HepG2 (cell line): Measurements from ENCODE around the gene MXRA7. TPM values are rescaled to one million over a fixed set of nuclear protein-coding genes. Genes with fewer than 3 reads are reported as not detected.

Source experiments
- ATAC-seq: fragments of 200-7000 bp; cut with Tn5 transposase; 3 replicates; pipeline ENCODE4 v1.9.1; 2020; ENCODE audit warnings: mild to moderate bottlenecking, moderate library complexity
- BruUV-seq: library from RNA; stranded (reverse); fragments of 400-500 nt; replicated peaks from 2 replicates; lab custom pipeline; 2021; lab: Mats Ljungman, UMichigan
- CTCF ChIA-PET: fragments of 300-600 bp; formaldehyde crosslinking; extraction: SDS; loops from one replicate; lab custom pipeline; 2021; ENCODE audit warnings: low total read pairs, inconsistent platforms, low intra/inter-chr PET ratio; lab: Yijun Ruan, JAX
- POLR2A ChIA-PET: fragments of 350-600 bp; sonication (Branson Sonifier 250); formaldehyde crosslinking; loops from one replicate; lab custom pipeline; 2020; ENCODE audit warnings: antibody characterized with exemption, inconsistent platforms; lab: Yijun Ruan, JAX
- DNase-seq: peaks from one replicate; pipeline ENCODE4 v3.0.0-alpha.2; 2015; ENCODE audit warnings: low spot score
- FAIRE-seq: peaks from 3 replicates; lab custom pipeline; 2011; peaks lifted over from hg19 to GRCh38; lab: Jason Lieb, UNC
- H2AFZ ChIP-seq: one replicate; pipeline ENCODE4 v1.6.1; 2011; ENCODE audit warnings: low read length, inconsistent platforms
- H3K27ac ChIP-seq: fragments of 300-600 bp; 3 replicates; pipeline ENCODE4 v1.8.0; 2011; ENCODE audit warnings: mixed run types, mild to moderate bottlenecking, mixed read lengths, low read length, inconsistent platforms; ENCODE audit not compliant: insufficient read depth; ENCODE audit errors: extremely low read length
- H3K27me3 ChIP-seq, 2 experiments: fragments of 200-600 bp in 1 of 2; 2 replicates in 1 of 2; 3 replicates in 1 of 2; pipeline versions ENCODE4 v1.6.0 to v1.8.0; 2011; ENCODE audit warnings: low read length in 2 of 2, mild to moderate bottlenecking in 2 of 2, moderate library complexity in 2 of 2, inconsistent platforms in 1 of 2; ENCODE audit not compliant: insufficient read depth in 2 of 2, control insufficient read depth in 1 of 2
- H3K36me3 ChIP-seq, 2 experiments: fragments of 200-600 bp in 1 of 2; replicated peaks in 1 of 2; 2 replicates in 1 of 2; 3 replicates in 1 of 2; pipeline versions ENCODE4 v1.5.1 to v1.8.0; 2011; ENCODE audit warnings: low read length in 2 of 2, inconsistent platforms in 1 of 2; ENCODE audit not compliant: insufficient read depth in 2 of 2, control insufficient read depth in 1 of 2
- H3K4me1 ChIP-seq: 2 replicates; pipeline ENCODE4 v1.5.1; 2012; ENCODE audit warnings: low read length, inconsistent platforms; ENCODE audit not compliant: insufficient read depth
- H3K4me2 ChIP-seq: 2 replicates; pipeline ENCODE4 v1.6.0; 2011; ENCODE audit warnings: low read depth, low read length, inconsistent platforms
- H3K4me3 ChIP-seq, 3 experiments: fragments of 200-600 bp in 1 of 3; sonication (generic), shearing (Covaris generic) in 1 of 3; replicated peaks in 1 of 3; 2 replicates each; pipeline ENCODE4 v1.5.1; 2011 to 2016; ENCODE audit warnings: low read length in 3 of 3, inconsistent platforms in 2 of 3, low read depth in 2 of 3, mild to moderate bottlenecking in 2 of 3, control low read depth in 1 of 3, mixed read lengths in 1 of 3; ENCODE audit not compliant: insufficient read depth in 1 of 3
- H3K79me2 ChIP-seq: one replicate; pipeline ENCODE4 v1.6.1; 2011; ENCODE audit warnings: low read length, inconsistent platforms; ENCODE audit not compliant: insufficient read depth
- H3K9ac ChIP-seq: 2 replicates; pipeline ENCODE4 v1.6.0; 2011; ENCODE audit warnings: mild to moderate bottlenecking, low read depth, low read length, inconsistent platforms; ENCODE audit not compliant: insufficient read depth
- H3K9me3 ChIP-seq: 2 replicates; pipeline ENCODE4 v1.5.1; 2012; ENCODE audit warnings: mild to moderate bottlenecking, low read length
- H4K20me1 ChIP-seq: 2 replicates; pipeline ENCODE4 v1.6.0; 2011; ENCODE audit warnings: inconsistent platforms, mild to moderate bottlenecking, low read length, moderate library complexity; ENCODE audit not compliant: insufficient read depth
- FIP1L1 ChIP-seq: fragments of 200-400 bp; formaldehyde crosslinking; IDR thresholded peaks from 2 replicates; pipeline ENCODE4 v1.6.1; 2018; ENCODE audit warnings: low read depth, mild to moderate bottlenecking, low read length, moderate library complexity, borderline replicate concordance; ENCODE audit not compliant: insufficient read depth
- KDM4B ChIP-seq: sonication (generic); formaldehyde crosslinking; IDR thresholded peaks from 2 replicates; pipeline ENCODE4 v1.4.0; 2020; ENCODE audit warnings: missing genetic modification reagents
- MAFF ChIP-seq: IDR thresholded peaks from 2 replicates; pipeline ENCODE4 v1.6.1; 2011; ENCODE audit warnings: low read depth, low read length, improper control_type of control experiment
- MEIS2 ChIP-seq: sonication (generic); formaldehyde crosslinking; IDR thresholded peaks from 2 replicates; pipeline ENCODE4 v1.9.0; 2021; ENCODE audit warnings: mild to moderate bottlenecking, missing genetic modification reagents
- RBM39 ChIP-seq: fragments of 200-400 bp; formaldehyde crosslinking; IDR thresholded peaks from one replicate; pipeline ENCODE4 v1.6.1; 2018; ENCODE audit warnings: antibody characterized with exemption, mild to moderate bottlenecking, low read depth, low read length; ENCODE audit not compliant: poor library complexity, severe bottlenecking
- TBP ChIP-seq: sonication (generic); formaldehyde crosslinking; IDR thresholded peaks from 2 replicates; pipeline ENCODE4 v1.5.0; 2020; ENCODE audit warnings: missing genetic modification reagents
- ZNF512B ChIP-seq: sonication (generic); formaldehyde crosslinking; IDR thresholded peaks from 2 replicates; pipeline ENCODE4 v1.5.1; 2020; ENCODE audit warnings: missing genetic modification reagents, mild to moderate bottlenecking, borderline replicate concordance
- WGBS: methylation state at CpG from one replicate; pipeline ENCODE4 v1.1.6; 2017; ENCODE audit warnings: low lambda C conversion rate; 5-methylcytosine and 5-hydroxymethylcytosine counted together
- in situ Hi-C: cut with HindIII; loops from 2 replicates; pipeline ENCODE4 v1.10.0; 2017; ENCODE audit warnings: low pct_unique_long_range_greater_than_20kb; ENCODE audit not compliant: extremely low pct_ligation_motif_present
- intact Hi-C: fragments of 100-400 bp; cut with micrococcal nuclease; formaldehyde crosslinking; loops from one replicate; pipeline ENCODE4 v1.10.0; 2022; ENCODE audit not compliant: unreplicated experiment
- polyA plus RNA-seq, 8 experiments: library from polyadenylated mRNA; depleted of rRNA in 3 of 8; stranded (reverse) in 7 of 8; unstranded in 1 of 8; fragments of >200 nt; fragmentation: Illumina TruSeq in 4 of 8; extraction: Trizol in 4 of 8; gene quantifications; 2 replicates each; pipeline versions ENCODE4 v1.2.1 to v1.2.3, GENCODE V29; 2011 to 2016; ENCODE audit warnings: low read depth in 4 of 8, missing spikeins in 1 of 8, mixed read lengths in 1 of 8; ENCODE audit not compliant: insufficient read depth in 1 of 8
- total RNA-seq, 5 experiments: library from RNA; depleted of rRNA; stranded (reverse); fragments of >200 nt; fragmentation: Illumina TruSeq; extraction: Trizol; gene quantifications; 2 replicates each; pipeline ENCODE4 v1.2.3, GENCODE V29; 2016; ENCODE audit warnings: low read depth in 1 of 5
- TF ChIP-seq, protein P1 (sequence below): sonication (generic); formaldehyde crosslinking; IDR thresholded peaks from 2 replicates; pipeline ENCODE4 v1.9.0; 2021; ENCODE audit warnings: missing genetic modification reagents, borderline replicate concordance

MXRA7 gene
- total and polyA plus RNA-seq, 2 of the 13 experiments (the other 11 are each of a cell fraction or from before 2014, with no cell fraction given), result 44.8 to 112 TPM

GRCh38 chr17:76752006-76752405 lies 41.2 kb upstream of the MXRA7 start:
- Histone ChIP-seq H3K27me3 (no peaks in the 10 kb centered on the region), H3K4me2 (no peak overlapping the region), H3K36me3 (peaks cover 6 to 20% of the 10 kb centered on the region in 2 experiments; a peak in 4 of 5 replicates), H3K27ac (no peak overlapping the region), H3K4me1 (no peaks in the 10 kb centered on the region), H3K9me3 (no peaks in the 10 kb centered on the region), H2AFZ (no peak overlapping the region), H4K20me1 (no peaks in the 10 kb centered on the region), H3K4me3 (no peak overlapping the region), H3K9ac (no peak overlapping the region), H3K79me2 (no peaks in the 10 kb centered on the region)
- ATAC-seq (no peak), FAIRE-seq (no peak), DNase-seq (no peak)
- WGBS, result 93% methylated on average over 4 of the region's 4 CpGs
- TF ChIP-seq FIP1L1 (no peak), MAFF (no peak), TBP (CRISPR knock-in tag) (no peak), RBM39 (no peak), MEIS2 (CRISPR knock-in tag) (no peak), ZNF512B (CRISPR knock-in tag) (no peak), KDM4B (CRISPR knock-in tag) (no peak)
- TF ChIP-seq, protein P1, sequence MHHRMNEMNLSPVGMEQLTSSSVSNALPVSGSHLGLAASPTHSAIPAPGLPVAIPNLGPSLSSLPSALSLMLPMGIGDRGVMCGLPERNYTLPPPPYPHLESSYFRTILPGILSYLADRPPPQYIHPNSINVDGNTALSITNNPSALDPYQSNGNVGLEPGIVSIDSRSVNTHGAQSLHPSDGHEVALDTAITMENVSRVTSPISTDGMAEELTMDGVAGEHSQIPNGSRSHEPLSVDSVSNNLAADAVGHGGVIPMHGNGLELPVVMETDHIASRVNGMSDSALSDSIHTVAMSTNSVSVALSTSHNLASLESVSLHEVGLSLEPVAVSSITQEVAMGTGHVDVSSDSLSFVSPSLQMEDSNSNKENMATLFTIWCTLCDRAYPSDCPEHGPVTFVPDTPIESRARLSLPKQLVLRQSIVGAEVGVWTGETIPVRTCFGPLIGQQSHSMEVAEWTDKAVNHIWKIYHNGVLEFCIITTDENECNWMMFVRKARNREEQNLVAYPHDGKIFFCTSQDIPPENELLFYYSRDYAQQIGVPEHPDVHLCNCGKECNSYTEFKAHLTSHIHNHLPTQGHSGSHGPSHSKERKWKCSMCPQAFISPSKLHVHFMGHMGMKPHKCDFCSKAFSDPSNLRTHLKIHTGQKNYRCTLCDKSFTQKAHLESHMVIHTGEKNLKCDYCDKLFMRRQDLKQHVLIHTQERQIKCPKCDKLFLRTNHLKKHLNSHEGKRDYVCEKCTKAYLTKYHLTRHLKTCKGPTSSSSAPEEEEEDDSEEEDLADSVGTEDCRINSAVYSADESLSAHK (CRISPR knock-in tag), result no peak
- POLR2A ChIA-PET, result no interaction called here
- CTCF ChIA-PET, result no interaction called here
- intact Hi-C loops (no loop called here), in situ Hi-C loops (no loop called here)
- no TSS peak for BruUV-seq
